ENCODE data around the gene TRIM60.
A peak's percentile ranks its signal among the peaks of the same experiment; 100 is the strongest.
"Not testable (repeated sequence)": the region's sequence is repeated elsewhere in the genome, so short reads cannot be mapped to it uniquely, and the experiment has no call there.

TRIM60 gene

GRCh38 chr4:165013691-165014090, 18.1 kb upstream of the TRIM60 start:
- Histone ChIP-seq H3K4me1 (ENCODE audit: control insufficient read depth, low read length) (no peaks in the 10 kb centered on the region), H3K79me2 (ENCODE audit: control insufficient read depth, low read length) (no peaks in the 10 kb centered on the region), H3F3A (ENCODE audit: control insufficient read depth, insufficient read depth) (no peaks in the 10 kb centered on the region), H3K36me3 (ENCODE audit: control insufficient read depth, low read length) (no peaks in the 10 kb centered on the region), H3K27ac (ENCODE audit: low read depth, low read length) (no peak overlapping the region), H3K9me3 (ENCODE audit: control insufficient read depth, insufficient read depth, low read length) (no peaks in the 10 kb centered on the region), H3K4me2 (ENCODE audit: low read length) (no peak overlapping the region), H3K9me2 (replicated peaks; ENCODE audit: control insufficient read depth, low read length) (no peaks in the 10 kb centered on the region), H3K4me3 (ENCODE audit: low read length) (no peak overlapping the region), H3K27me3 (ENCODE audit: control insufficient read depth, low read length) (no peaks in the 10 kb centered on the region), H4K20me1 (ENCODE audit: control insufficient read depth, insufficient read depth, low read depth, low read length) (no peaks in the 10 kb centered on the region)
- TF ChIP-seq EZH2phosphoT487 (IDR thresholded peaks at IDR 0.05; ENCODE audit: borderline replicate concordance, low read length) (no peak), CTCF (IDR thresholded peaks at IDR 0.05; ENCODE audit: low read depth, low read length, poor library complexity, severe bottlenecking) (no peak)

- no peaks in the 10 kb centered on the region for H3K27me3 ChIP-seq (ENCODE audit: control insufficient read depth, low read length)
- H3K4me1 ChIP-seq (ENCODE audit: control insufficient read depth, low read length): no peaks in the 10 kb centered on the region
- H3F3A ChIP-seq (ENCODE audit: control insufficient read depth, insufficient read depth): no peaks in the 10 kb centered on the region
- no peaks in the 10 kb centered on the region for H4K20me1 ChIP-seq (ENCODE audit: control insufficient read depth, insufficient read depth, low read depth, low read length)
- H3K36me3 ChIP-seq (ENCODE audit: control insufficient read depth, low read length): no peaks in the 10 kb centered on the region
- H3K4me3 ChIP-seq (ENCODE audit: low read length): no peak overlapping the region
- H3K9me3 ChIP-seq (ENCODE audit: control insufficient read depth, insufficient read depth, low read length): no peaks in the 10 kb centered on the region
- no peak overlapping the region for H3K27ac ChIP-seq (ENCODE audit: low read depth, low read length)
- peak; percentile 13 for TF ChIP-seq CTCF (IDR thresholded peaks at IDR 0.05; ENCODE audit: low read depth, low read length, poor library complexity, severe bottlenecking)
- no peak for TF ChIP-seq EZH2phosphoT487 (IDR thresholded peaks at IDR 0.05; ENCODE audit: borderline replicate concordance, low read length)
- no peaks in the 10 kb centered on the region for H3K9me2 ChIP-seq (replicated peaks; ENCODE audit: control insufficient read depth, low read length)
- H3K79me2 ChIP-seq (ENCODE audit: control insufficient read depth, low read length): no peaks in the 10 kb centered on the region
- no peak overlapping the region for H3K4me2 ChIP-seq (ENCODE audit: low read length)
These were observed 14.8 kb upstream of the TRIM60 start for GRCh38 chr4:165016971-165017370.

- H3K9me3 ChIP-seq (ENCODE audit: control insufficient read depth, insufficient read depth, low read length); H3K4me2 ChIP-seq (ENCODE audit: low read length); H4K20me1 ChIP-seq (ENCODE audit: control insufficient read depth, insufficient read depth, low read depth, low read length); H3K9me2 ChIP-seq (replicated peaks; ENCODE audit: control insufficient read depth, low read length); H3K4me1 ChIP-seq (ENCODE audit: control insufficient read depth, low read length); H3K27me3 ChIP-seq (ENCODE audit: control insufficient read depth, low read length); H3K36me3 ChIP-seq (ENCODE audit: control insufficient read depth, low read length); H3F3A ChIP-seq (ENCODE audit: control insufficient read depth, insufficient read depth); H3K27ac ChIP-seq (ENCODE audit: low read depth, low read length); H3K4me3 ChIP-seq (ENCODE audit: low read length); H3K79me2 ChIP-seq (ENCODE audit: control insufficient read depth, low read length): not testable (repeated sequence)
These were observed 11.8 kb upstream of the TRIM60 start for GRCh38 chr4:165019995-165020394.

- H3K4me3 ChIP-seq (ENCODE audit: low read length); H3K9me2 ChIP-seq (replicated peaks; ENCODE audit: control insufficient read depth, low read length); H3K9me3 ChIP-seq (ENCODE audit: control insufficient read depth, insufficient read depth, low read length); H3K27ac ChIP-seq (ENCODE audit: low read depth, low read length); H3K4me2 ChIP-seq (ENCODE audit: low read length); H3K79me2 ChIP-seq (ENCODE audit: control insufficient read depth, low read length); H3F3A ChIP-seq (ENCODE audit: control insufficient read depth, insufficient read depth); H4K20me1 ChIP-seq (ENCODE audit: control insufficient read depth, insufficient read depth, low read depth, low read length); H3K36me3 ChIP-seq (ENCODE audit: control insufficient read depth, low read length); H3K27me3 ChIP-seq (ENCODE audit: control insufficient read depth, low read length); H3K4me1 ChIP-seq (ENCODE audit: control insufficient read depth, low read length): not testable (repeated sequence)
These were observed 6.0 kb upstream of the TRIM60 start for GRCh38 chr4:165025782-165026181.

Measured in DOHH2 (cell line).